ENCODE measurements around the gene RNF223.

The RNF223 gene

GRCh38 chr1:1043411-1043810 lies 30.7 kb downstream of the RNF223 start:
- Histone ChIP-seq H3K14ac (ENCODE audit: low read length) (no peak overlapping the region), H4K8ac (ENCODE audit: low read depth, low read length) (no peak overlapping the region), H2BK120ac (ENCODE audit: insufficient read depth, low read length, poor library complexity) (no peak overlapping the region), H3K79me2 (ENCODE audit: control insufficient read depth, insufficient read depth, low read length, poor library complexity) (no peaks in the 10 kb centered on the region), H2AFZ (ENCODE audit: insufficient read depth, low read length, poor library complexity) (no peak overlapping the region), H3K4ac (ENCODE audit: low read depth, low read length) (no peak overlapping the region), H3K4me2 (ENCODE audit: low read length) (no peak overlapping the region), H2AK5ac (ENCODE audit: low read length) (no peak overlapping the region), H3K9me3 (ENCODE audit: insufficient read depth, low read depth, low read length) (peaks cover 4% of the 10 kb centered on the region), H3K27me3 (ENCODE audit: insufficient read depth, low read length) (no peaks in the 10 kb centered on the region), H3K27ac (ENCODE audit: low read depth, low read length) (no peak overlapping the region), H3K4me3 (ENCODE audit: low read depth, low read length) (no peak overlapping the region), H3K36me3 (ENCODE audit: control insufficient read depth in 1 of 2, insufficient read depth in 2 of 2, low read length in 2 of 2) (peaks cover 69 to 72% of the 10 kb centered on the region in 2 experiments), H4K12ac (ENCODE audit: low read depth, low read length) (no peak overlapping the region), H3K4me1 (ENCODE audit: control insufficient read depth in 1 of 2, insufficient read depth in 2 of 2, low read length in 2 of 2) (peaks cover 11 to 14% of the 10 kb centered on the region in 2 experiments), H3K23ac (ENCODE audit: low read length) (no peak overlapping the region), H3K18ac (ENCODE audit: low read length) (no peak overlapping the region), H2BK12ac (ENCODE audit: low read length) (no peak overlapping the region), H3K9ac (ENCODE audit: low read length) (no peak overlapping the region), H3K79me1 (ENCODE audit: low read length) (no peaks in the 10 kb centered on the region), H4K91ac (ENCODE audit: low read depth, low read length) (no peak overlapping the region), H2BK5ac (ENCODE audit: low read depth, low read length, poor library complexity) (no peak overlapping the region)
- no CpG with 5 or more reads among the region's 27 CpGs for WGBS (ENCODE audit: extremely low coverage, insufficient coverage, insufficient read length)
- DNase-seq = no peak

GRCh38 chr1:1042835-1043234 lies 31.3 kb downstream of the RNF223 start:
- DNase-seq = no peak
- no CpG with 5 or more reads among the region's 10 CpGs for WGBS (ENCODE audit: extremely low coverage, insufficient coverage, insufficient read length)

GRCh38 chr1:1041873-1042272 lies 32.2 kb downstream of the RNF223 start:
- H3K27me3 ChIP-seq (ENCODE audit: insufficient read depth, low read length) = no peaks in the 10 kb centered on the region
- H3K9me3 ChIP-seq (ENCODE audit: insufficient read depth, low read depth, low read length) = peaks cover 2% of the 10 kb centered on the region
- no peak overlapping the region for H3K27ac ChIP-seq (ENCODE audit: low read depth, low read length)
- no peak overlapping the region for H4K91ac ChIP-seq (ENCODE audit: low read depth, low read length)
- no peak overlapping the region for H4K12ac ChIP-seq (ENCODE audit: low read depth, low read length)
- H4K8ac ChIP-seq (ENCODE audit: low read depth, low read length) = no peak overlapping the region
- no peaks in the 10 kb centered on the region for H3K79me1 ChIP-seq (ENCODE audit: low read length)
- no peak overlapping the region for H2AK5ac ChIP-seq (ENCODE audit: low read length)
- DNase-seq = no peak
- no peak overlapping the region for H2BK12ac ChIP-seq (ENCODE audit: low read length)
- no peak overlapping the region for H2BK120ac ChIP-seq (ENCODE audit: insufficient read depth, low read length, poor library complexity)
- H2BK5ac ChIP-seq (ENCODE audit: low read depth, low read length, poor library complexity) = no peak overlapping the region
- H3K23ac ChIP-seq (ENCODE audit: low read length) = no peak overlapping the region
- H2AFZ ChIP-seq (ENCODE audit: insufficient read depth, low read length, poor library complexity) = no peak overlapping the region
- no CpG with 5 or more reads among the region's 25 CpGs for WGBS (ENCODE audit: extremely low coverage, insufficient coverage, insufficient read length)
- H3K4me3 ChIP-seq (ENCODE audit: low read depth, low read length) = no peak overlapping the region
- peaks cover 70 to 72% of the 10 kb centered on the region in 2 experiments for H3K36me3 ChIP-seq (ENCODE audit: control insufficient read depth in 1 of 2, insufficient read depth in 2 of 2, low read length in 2 of 2)
- H3K4me1 ChIP-seq (ENCODE audit: control insufficient read depth in 1 of 2, insufficient read depth in 2 of 2, low read length in 2 of 2) = peaks cover 11 to 14% of the 10 kb centered on the region in 2 experiments
- H3K14ac ChIP-seq (ENCODE audit: low read length) = no peak overlapping the region
- H3K9ac ChIP-seq (ENCODE audit: low read length) = no peak overlapping the region
- no peak overlapping the region for H3K18ac ChIP-seq (ENCODE audit: low read length)
- no peaks in the 10 kb centered on the region for H3K79me2 ChIP-seq (ENCODE audit: control insufficient read depth, insufficient read depth, low read length, poor library complexity)
- H3K4me2 ChIP-seq (ENCODE audit: low read length) = no peak overlapping the region
- no peak overlapping the region for H3K4ac ChIP-seq (ENCODE audit: low read depth, low read length)

More at GRCh38 chr1:1042835-1043234, 31.3 kb downstream of the RNF223 start:
- Histone ChIP-seq H2BK12ac (ENCODE audit: low read length) (no peak overlapping the region), H3K4me2 (ENCODE audit: low read length) (no peak overlapping the region), H3K27me3 (ENCODE audit: insufficient read depth, low read length) (no peaks in the 10 kb centered on the region), H3K9me3 (ENCODE audit: insufficient read depth, low read depth, low read length) (peaks cover 4% of the 10 kb centered on the region), H3K4me3 (ENCODE audit: low read depth, low read length) (no peak overlapping the region), H3K79me1 (ENCODE audit: low read length) (no peaks in the 10 kb centered on the region), H2AFZ (ENCODE audit: insufficient read depth, low read length, poor library complexity) (no peak overlapping the region), H4K12ac (ENCODE audit: low read depth, low read length) (no peak overlapping the region), H3K23ac (ENCODE audit: low read length) (no peak overlapping the region), H3K14ac (ENCODE audit: low read length) (no peak overlapping the region), H4K8ac (ENCODE audit: low read depth, low read length) (no peak overlapping the region), H3K27ac (ENCODE audit: low read depth, low read length) (no peak overlapping the region), H3K36me3 (ENCODE audit: control insufficient read depth in 1 of 2, insufficient read depth in 2 of 2, low read length in 2 of 2) (peaks cover 72 to 74% of the 10 kb centered on the region in 2 experiments), H4K91ac (ENCODE audit: low read depth, low read length) (no peak overlapping the region), H3K18ac (ENCODE audit: low read length) (no peak overlapping the region), H2AK5ac (ENCODE audit: low read length) (no peak overlapping the region), H2BK120ac (ENCODE audit: insufficient read depth, low read length, poor library complexity) (no peak overlapping the region), H3K4ac (ENCODE audit: low read depth, low read length) (no peak overlapping the region), H3K4me1 (ENCODE audit: control insufficient read depth in 1 of 2, insufficient read depth in 2 of 2, low read length in 2 of 2) (peaks cover 11 to 14% of the 10 kb centered on the region in 2 experiments), H3K79me2 (ENCODE audit: control insufficient read depth, insufficient read depth, low read length, poor library complexity) (no peaks in the 10 kb centered on the region), H2BK5ac (ENCODE audit: low read depth, low read length, poor library complexity) (no peak overlapping the region), H3K9ac (ENCODE audit: low read length) (no peak overlapping the region)

- peak in 1 of 2 donors; percentile 11 for DNase-seq
- Histone ChIP-seq H4K12ac (ENCODE audit: low read depth, low read length) (no peak overlapping the region), H2AFZ (ENCODE audit: insufficient read depth, low read length, poor library complexity) (no peak overlapping the region), H3K79me1 (ENCODE audit: low read length) (no peaks in the 10 kb centered on the region), H3K4ac (ENCODE audit: low read depth, low read length) (no peak overlapping the region), H2BK120ac (ENCODE audit: insufficient read depth, low read length, poor library complexity) (no peak overlapping the region), H3K14ac (ENCODE audit: low read length) (no peak overlapping the region), H3K18ac (ENCODE audit: low read length) (no peak overlapping the region), H3K9me3 (ENCODE audit: insufficient read depth, low read depth, low read length) (peaks cover 2% of the 10 kb centered on the region), H3K27ac (ENCODE audit: low read depth, low read length) (no peak overlapping the region), H3K4me2 (ENCODE audit: low read length) (peak overlapping the region; percentile 49), H4K91ac (ENCODE audit: low read depth, low read length) (no peak overlapping the region), H3K4me1 (ENCODE audit: control insufficient read depth in 1 of 2, insufficient read depth in 2 of 2, low read length in 2 of 2) (peaks cover 11 to 14% of the 10 kb centered on the region in 2 experiments), H2BK12ac (ENCODE audit: low read length) (no peak overlapping the region), H3K79me2 (ENCODE audit: control insufficient read depth, insufficient read depth, low read length, poor library complexity) (no peaks in the 10 kb centered on the region), H3K23ac (ENCODE audit: low read length) (no peak overlapping the region), H3K9ac (ENCODE audit: low read length) (no peak overlapping the region), H3K4me3 (ENCODE audit: low read depth, low read length) (peak overlapping the region; percentile 60), H2AK5ac (ENCODE audit: low read length) (no peak overlapping the region), H4K8ac (ENCODE audit: low read depth, low read length) (no peak overlapping the region), H2BK5ac (ENCODE audit: low read depth, low read length, poor library complexity) (no peak overlapping the region), H3K36me3 (ENCODE audit: control insufficient read depth in 1 of 2, insufficient read depth in 2 of 2, low read length in 2 of 2) (peaks cover 68 to 69% of the 10 kb centered on the region in 2 experiments), H3K27me3 (ENCODE audit: insufficient read depth, low read length) (no peaks in the 10 kb centered on the region)
- no CpG with 5 or more reads among the region's 60 CpGs for WGBS (ENCODE audit: extremely low coverage, insufficient coverage, insufficient read length)
Measured at GRCh38 chr1:1041092-1041523, 33.0 kb downstream of the RNF223 start.
